Common myeloid progenitor, CD34-positive (primary cell): Measurements from ENCODE around the gene GALNT8.

ENCODE experiments used
- CTCF ChIA-PET: fragments of 350-600 bp; sonication (Branson Sonifier 250); formaldehyde crosslinking; loops from one replicate; lab custom pipeline; 2021; ENCODE audit warnings: antibody characterized with exemption; lab: Charles Lee
- POLR2A ChIA-PET: fragments of 350-600 bp; sonication (Branson Sonifier 250); formaldehyde crosslinking; loops from one replicate; lab custom pipeline; 2021; ENCODE audit warnings: antibody characterized with exemption; lab: Charles Lee
- DNase-seq, 3 donors: peaks; one replicate each; pipeline versions ENCODE4 v3.0.0 to v3.0.0-alpha.2; 2013
- H3K27ac ChIP-seq, 2 experiments: 1 replicate in 1 of 2; 2 replicates in 1 of 2; pipeline ENCODE4 v1.7.0; 2013; ENCODE audit warnings: inconsistent platforms in 2 of 2, low read length in 2 of 2, mild to moderate bottlenecking in 2 of 2, low read depth in 1 of 2, moderate library complexity in 1 of 2; ENCODE audit not compliant: severe bottlenecking in 2 of 2, insufficient read depth in 1 of 2, poor library complexity in 1 of 2
- H3K27me3 ChIP-seq, 5 experiments: replicated peaks in 2 of 5; 1 replicate in 3 of 5; 2 replicates in 2 of 5; pipeline versions ENCODE4 v1.6.1 to v1.7.0; 2013; ENCODE audit warnings: low read length in 4 of 5, mild to moderate bottlenecking in 2 of 5, moderate library complexity in 2 of 5, inconsistent platforms in 1 of 5; ENCODE audit not compliant: insufficient read depth in 5 of 5, control insufficient read depth in 4 of 5
- H3K36me3 ChIP-seq, 4 experiments: 1 replicate in 2 of 4; 2 replicates in 2 of 4; pipeline versions ENCODE4 v1.6.1 to v1.7.0; 2013; ENCODE audit warnings: low read length in 3 of 4, control low read depth in 1 of 4, mild to moderate bottlenecking in 1 of 4; ENCODE audit not compliant: control insufficient read depth in 4 of 4, insufficient read depth in 4 of 4
- H3K4me1 ChIP-seq, 4 experiments: 1 replicate in 3 of 4; 2 replicates in 1 of 4; pipeline versions ENCODE4 v1.6.1 to v1.7.1; 2013; ENCODE audit warnings: low read length in 3 of 4, mild to moderate bottlenecking in 3 of 4, control low read depth in 1 of 4, inconsistent platforms in 1 of 4, moderate library complexity in 1 of 4; ENCODE audit not compliant: control insufficient read depth in 4 of 4, insufficient read depth in 4 of 4; ENCODE audit errors: control extremely low read depth in 1 of 4
- H3K4me3 ChIP-seq, 7 experiments: 1 replicate in 4 of 7; 2 replicates in 3 of 7; pipeline versions ENCODE4 v1.5.1 to v1.7.0; 2013; ENCODE audit warnings: mild to moderate bottlenecking in 7 of 7, low read length in 6 of 7, moderate library complexity in 6 of 7, inconsistent platforms in 2 of 7, low read depth in 2 of 7, control low read depth in 1 of 7; ENCODE audit not compliant: insufficient read depth in 4 of 7, control insufficient read depth in 1 of 7; ENCODE audit errors: extremely low read depth in 1 of 7
- H3K9me3 ChIP-seq, 5 experiments: 1 replicate in 4 of 5; 2 replicates in 1 of 5; pipeline versions ENCODE4 v1.6.1 to v1.7.1; 2013; ENCODE audit warnings: low read length in 4 of 5, mild to moderate bottlenecking in 2 of 5, inconsistent platforms in 1 of 5, low read depth in 1 of 5, moderate library complexity in 1 of 5; ENCODE audit not compliant: control insufficient read depth in 4 of 5, insufficient read depth in 2 of 5; ENCODE audit errors: control extremely low read depth in 1 of 5
- WGBS: methylation state at CpG from one replicate; pipeline ENCODE4 v1.1.5; 2013; ENCODE audit not compliant: insufficient coverage; 5-methylcytosine and 5-hydroxymethylcytosine counted together

GALNT8 gene

GRCh38 chr12:4701395-4702190 lies 18.6 kb upstream of the GALNT8 start:
- ChIA-PET POLR2A (interaction anchor here (0.6 kb wide), 1 partner anchor 11 kb away, joined by 3 read pairs; no protein-coding TSS in a partner anchor), CTCF (no interaction called here)
- DNase-seq, result no peak
- Histone ChIP-seq H3K27me3 (peaks cover 0 to 4% (median 0%) of the 10 kb centered on the region in 5 experiments), H3K4me1 (no peaks in the 10 kb centered on the region), H3K27ac (no peak overlapping the region), H3K9me3 (no peaks in the 10 kb centered on the region), H3K4me3 (no peak overlapping the region), H3K36me3 (no peaks in the 10 kb centered on the region)
- WGBS, result 100% methylated on average over 3 of the region's 8 CpGs

- no peak overlapping the region for H3K27ac ChIP-seq
- no CpG with 5 or more reads among the region's 5 CpGs for WGBS
- no peak overlapping the region for H3K4me3 ChIP-seq
- ChIA-PET POLR2A (no interaction called here), CTCF (no interaction called here)
- H3K27me3 ChIP-seq, result peaks cover 0 to 11% (median 2%) of the 10 kb centered on the region in 5 experiments
- no peaks in the 10 kb centered on the region for H3K36me3 ChIP-seq
- DNase-seq, result no peak
- H3K4me1 ChIP-seq, result no peaks in the 10 kb centered on the region
- no peaks in the 10 kb centered on the region for H3K9me3 ChIP-seq
These were observed 16.5 kb upstream of the GALNT8 start for GRCh38 chr12:4703676-4704075.

GRCh38 chr12:4705824-4706223 lies 14.4 kb upstream of the GALNT8 start:
- Histone ChIP-seq H3K27me3 (peaks cover 0 to 20% (median 3%) of the 10 kb centered on the region in 5 experiments), H3K36me3 (no peaks in the 10 kb centered on the region), H3K27ac (no peak overlapping the region), H3K9me3 (no peaks in the 10 kb centered on the region), H3K4me1 (no peaks in the 10 kb centered on the region), H3K4me3 (no peak overlapping the region)
- no peak for DNase-seq
- CTCF ChIA-PET, result no interaction called here
- POLR2A ChIA-PET, result no interaction called here

- no CpG with 5 or more reads among the region's 2 CpGs for WGBS
- peaks cover 0 to 29% (median 8%) of the 10 kb centered on the region in 5 experiments for H3K27me3 ChIP-seq
- ChIA-PET POLR2A (interaction anchor here (0.6 kb wide), 1 partner anchor 92 kb away, joined by 3 read pairs; no protein-coding TSS in a partner anchor), CTCF (no interaction called here)
- no peak for DNase-seq
- H3K27ac ChIP-seq, result no peak overlapping the region
- H3K4me3 ChIP-seq, result no peak overlapping the region
- H3K36me3 ChIP-seq, result no peaks in the 10 kb centered on the region
- H3K4me1 ChIP-seq, result no peaks in the 10 kb centered on the region
- H3K9me3 ChIP-seq, result no peaks in the 10 kb centered on the region
These were observed 12.9 kb upstream of the GALNT8 start for GRCh38 chr12:4707306-4707705.

GRCh38 chr12:4710113-4710512 lies 10.1 kb upstream of the GALNT8 start:
- CTCF ChIA-PET, result interaction anchor here (0.7 kb wide), 1 partner anchor 16 kb away, joined by 4 read pairs; no protein-coding TSS in a partner anchor
- WGBS, result no CpG with 5 or more reads among the region's 1 CpG
- H3K9me3 ChIP-seq, result no peaks in the 10 kb centered on the region
- H3K4me3 ChIP-seq, result no peak overlapping the region
- no peak for DNase-seq
- H3K27ac ChIP-seq, result no peak overlapping the region
- POLR2A ChIA-PET, result no interaction called here
- H3K27me3 ChIP-seq, result peaks cover 0 to 29% (median 9%) of the 10 kb centered on the region in 5 experiments
- no peaks in the 10 kb centered on the region for H3K4me1 ChIP-seq
- no peaks in the 10 kb centered on the region for H3K36me3 ChIP-seq

- Histone ChIP-seq H3K4me1 (no peaks in the 10 kb centered on the region), H3K36me3 (no peaks in the 10 kb centered on the region), H3K27ac (no peak overlapping the region), H3K4me3 (no peak overlapping the region), H3K27me3 (peaks cover 2 to 24% (median 16%) of the 10 kb centered on the region in 5 experiments), H3K9me3 (no peaks in the 10 kb centered on the region)
- 100% methylated on average over 1 of the region's 6 CpGs for WGBS
- ChIA-PET POLR2A (no interaction called here), CTCF (no interaction called here)
- DNase-seq, result no peak
These were observed 5.3 kb upstream of the GALNT8 start for GRCh38 chr12:4714879-4715278.

GRCh38 chr12:4717806-4718205 lies 2.4 kb upstream of the GALNT8 start:
- H3K4me3 ChIP-seq, result no peak overlapping the region
- POLR2A ChIA-PET, result no interaction called here
- H3K27ac ChIP-seq, result no peak overlapping the region
- no CpG with 5 or more reads among the region's 1 CpG for WGBS
- no peaks in the 10 kb centered on the region for H3K9me3 ChIP-seq
- no peaks in the 10 kb centered on the region for H3K4me1 ChIP-seq
- peaks cover 5 to 32% (median 24%) of the 10 kb centered on the region in 5 experiments for H3K27me3 ChIP-seq
- no peaks in the 10 kb centered on the region for H3K36me3 ChIP-seq
- CTCF ChIA-PET, result interaction anchor here (0.6 kb wide), 1 partner anchor 24 kb away, joined by 3 read pairs; no protein-coding TSS in a partner anchor
- DNase-seq, result no peak
